Hematopoietic multipotent progenitor cell treated with erythropoietin and hydrocortisone succinate and interleukin-3 and kit ligand, for 17 days (in vitro differentiated cells): Measurements from ENCODE around the gene SYP.
A peak's percentile ranks its signal among the peaks of the same experiment; 100 is the strongest.

ENCODE experiments used
- DNase-seq: peaks from one replicate; pipeline ENCODE4 v3.0.0-alpha.2; 2015; ENCODE audit warnings: low spot score

SYP gene

DNA sequence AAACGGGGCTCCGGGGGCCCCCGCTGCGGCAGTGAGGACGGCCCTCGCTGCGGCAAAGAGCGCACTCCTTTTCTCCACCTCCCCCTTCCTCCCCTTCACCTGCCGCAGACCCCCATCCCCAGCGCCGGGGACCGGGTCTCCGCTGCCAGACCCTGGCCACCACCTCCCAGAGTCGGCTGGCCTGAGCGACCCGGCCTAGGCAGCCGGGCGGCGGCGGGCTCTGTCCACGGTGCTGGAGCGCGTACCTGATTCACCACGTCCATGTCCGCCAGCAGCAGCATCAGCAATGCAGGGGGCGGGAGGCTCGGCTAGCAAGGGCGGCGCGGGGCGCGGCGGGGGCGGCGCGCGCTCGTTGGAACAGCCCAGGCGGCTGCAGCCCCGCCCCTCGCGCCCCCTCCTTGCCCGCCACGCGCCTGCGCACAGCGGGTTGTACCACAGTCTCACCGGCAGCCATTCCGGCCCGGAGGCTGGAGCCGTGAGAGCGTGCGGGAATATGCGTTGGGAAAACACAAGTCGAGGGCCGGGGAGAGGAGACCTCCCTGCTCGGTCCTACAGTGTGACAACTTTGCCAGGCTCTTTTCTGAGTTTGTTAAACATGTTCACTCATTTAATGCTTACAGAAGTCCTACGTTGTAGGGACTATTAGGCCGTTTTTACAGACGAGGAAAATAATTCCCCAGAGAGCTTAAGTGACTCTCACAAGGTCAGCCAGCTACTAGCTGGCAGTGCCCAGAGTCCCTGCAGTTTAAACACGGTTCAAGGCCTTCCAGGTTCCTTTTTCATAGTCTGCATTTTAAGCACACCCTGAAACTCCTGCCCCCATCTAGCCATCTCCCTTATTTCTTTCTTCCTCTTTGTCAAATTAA, at the start of gene SYP:
Gene SYP, minus strand, starts transcription at position 288 of the 866 bp plus-strand sequence. Its CDS starts 7 bp downstream, at position 281.
- peak; percentile 64 for DNase-seq

DNA sequence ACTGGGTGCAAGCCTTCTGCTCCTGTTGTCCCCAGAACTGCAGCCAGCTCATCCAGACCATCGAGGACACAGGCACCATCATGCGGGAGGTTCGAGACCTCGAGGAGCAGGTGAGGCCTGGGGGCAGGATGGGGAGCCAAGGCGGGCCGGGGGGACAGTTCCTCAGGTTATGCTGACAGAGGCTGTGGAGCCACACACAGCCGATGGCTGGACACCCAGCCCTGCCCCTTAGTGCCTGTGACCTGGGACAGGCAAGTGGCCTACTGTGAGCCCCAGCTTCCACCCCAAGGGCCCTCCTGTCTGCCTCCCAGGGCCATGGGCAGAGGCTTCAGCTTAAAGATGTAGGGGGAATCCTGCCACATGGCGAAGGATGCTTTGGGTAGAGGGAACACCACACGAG, 49.6 kb upstream of the SYP start:
- no peak for DNase-seq

- DNase-seq = no peak
These were observed 49.1 kb upstream of the SYP start for GRCh38 chrX:49249071-49249470.

- DNase-seq = no peak
These were observed 48.2 kb upstream of the SYP start for GRCh38 chrX:49247916-49248811.

DNA sequence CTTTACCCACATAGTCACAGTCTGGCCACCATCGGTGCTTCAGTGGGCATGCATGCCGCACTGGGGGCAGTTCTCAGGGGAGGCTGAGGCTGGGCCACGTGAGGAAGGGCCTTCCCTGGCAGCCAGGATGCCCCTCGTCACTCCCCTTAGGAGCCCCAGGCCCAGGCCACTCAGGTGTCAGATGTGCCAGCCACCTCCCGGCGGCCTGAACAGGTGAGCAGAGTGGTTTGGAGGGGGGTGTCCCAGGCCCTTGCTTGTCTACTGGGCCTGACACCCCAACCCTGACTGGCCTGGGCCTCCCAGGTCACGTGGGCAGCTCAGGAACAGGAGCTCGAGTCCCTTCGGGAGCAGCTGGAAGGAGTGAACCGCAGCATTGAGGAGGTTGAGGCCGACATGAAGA, 47.4 kb upstream of the SYP start:
- no peak for DNase-seq

DNA sequence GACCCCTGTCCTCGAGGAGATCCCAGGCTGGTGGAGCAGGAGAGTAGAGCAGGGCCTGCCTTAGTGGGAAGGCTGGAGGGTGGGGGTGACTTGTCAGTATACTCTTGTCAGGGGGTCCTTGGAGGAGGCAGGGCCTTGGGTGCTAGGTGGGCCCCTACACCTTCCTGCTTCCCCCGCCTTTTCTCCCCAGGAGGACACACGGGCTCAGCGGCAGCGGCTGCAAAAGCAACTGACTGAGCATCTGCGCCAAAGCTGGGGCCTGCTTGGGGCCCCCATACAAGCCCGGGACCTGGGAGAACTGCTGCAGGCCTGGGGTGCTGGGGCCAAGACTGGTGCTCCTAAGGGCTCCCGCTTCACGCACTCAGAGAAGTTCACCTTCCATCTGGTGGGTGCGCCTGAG, 46.5 kb upstream of the SYP start:
- DNase-seq = no peak

DNA sequence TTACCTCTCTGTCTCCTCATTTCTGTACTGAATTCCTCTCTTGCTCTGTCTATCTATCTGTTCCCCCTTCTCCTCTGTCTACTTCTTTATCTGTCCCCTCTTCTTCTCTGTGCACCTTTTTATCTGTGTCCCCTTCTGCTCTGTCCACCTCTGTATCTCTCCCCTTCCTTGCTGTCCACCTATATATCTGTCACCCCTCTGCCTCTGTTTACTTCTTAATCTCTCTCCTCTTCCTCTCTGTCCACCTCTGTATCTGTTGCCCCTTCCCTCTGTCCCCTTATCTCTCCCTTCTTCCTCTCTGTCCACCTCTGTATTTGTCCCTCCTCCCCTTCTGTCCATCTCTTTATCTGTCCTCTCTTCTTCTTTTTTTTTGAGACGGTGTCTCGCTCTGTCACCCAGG, 44.2 kb upstream of the SYP start:
- no peak for DNase-seq

DNA sequence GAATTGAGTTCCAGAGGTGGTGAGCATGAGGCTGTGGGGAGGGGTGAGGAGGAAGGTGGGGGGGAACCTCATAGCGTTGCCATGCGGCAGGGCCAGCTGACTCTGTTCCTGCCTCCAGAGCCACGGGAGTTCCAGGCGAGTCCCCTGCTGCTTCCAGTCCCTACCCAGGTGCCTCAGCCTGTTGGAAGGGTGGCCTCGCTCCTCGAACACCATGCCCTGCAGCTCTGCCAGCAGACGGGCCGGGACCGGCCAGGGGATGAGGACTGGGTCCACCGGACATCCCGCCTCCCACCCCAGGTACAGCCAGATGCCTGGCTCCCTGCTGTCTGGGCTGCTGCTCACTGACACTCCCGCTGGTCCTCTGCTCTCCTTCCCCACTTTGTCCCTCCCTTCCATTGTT, 43.2 kb upstream of the SYP start:
- DNase-seq = no peak

DNA sequence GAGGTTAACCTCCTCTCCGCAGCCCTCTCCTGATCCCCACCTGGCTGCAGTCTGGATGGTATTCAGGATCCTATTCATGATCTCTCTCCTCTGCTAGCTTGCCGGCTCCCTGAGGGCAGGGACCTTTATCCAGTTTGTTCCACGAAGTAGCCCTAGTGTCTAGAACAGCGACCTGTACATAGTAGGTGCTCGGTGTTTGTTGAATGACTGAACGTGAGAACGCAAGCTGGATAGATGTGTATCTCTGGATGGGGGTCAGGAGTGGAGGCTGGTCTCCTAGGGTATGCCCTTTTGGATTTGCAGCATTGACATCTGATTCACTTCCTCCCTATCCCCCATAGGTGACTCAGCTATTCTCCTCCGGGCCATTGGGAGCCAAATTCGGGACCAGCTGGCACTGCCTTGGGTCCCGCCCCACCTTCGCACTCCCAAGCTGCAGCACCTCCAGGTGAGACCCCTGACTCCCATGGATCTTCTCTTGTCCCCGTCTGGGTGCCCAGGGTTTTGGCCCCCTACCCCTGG, 42.6 kb upstream of the SYP start:
- no peak for DNase-seq

DNA sequence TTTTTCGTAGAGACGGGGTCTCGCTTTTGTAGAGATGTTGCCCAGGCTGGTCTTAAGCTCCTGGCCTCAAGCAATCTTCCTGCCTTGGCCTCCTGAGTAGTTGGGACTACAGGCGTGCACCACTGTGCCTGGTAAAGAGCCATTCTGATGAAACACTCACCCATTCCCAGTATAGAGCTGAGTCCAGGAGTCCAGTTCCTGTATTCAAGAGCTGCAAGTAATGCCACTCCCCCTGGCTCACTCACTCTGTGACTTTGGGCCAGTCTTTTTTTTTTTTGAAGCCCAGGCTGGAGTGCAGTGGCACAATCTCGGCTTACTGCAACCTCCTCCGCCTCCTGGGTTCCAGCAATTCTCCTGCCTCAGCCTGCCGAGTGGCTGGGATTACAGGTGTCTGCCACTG, 38.7 kb upstream of the SYP start:
- no peak for DNase-seq

- no peak for DNase-seq
These were observed 37.1 kb upstream of the SYP start for GRCh38 chrX:49237060-49237459.

DNA sequence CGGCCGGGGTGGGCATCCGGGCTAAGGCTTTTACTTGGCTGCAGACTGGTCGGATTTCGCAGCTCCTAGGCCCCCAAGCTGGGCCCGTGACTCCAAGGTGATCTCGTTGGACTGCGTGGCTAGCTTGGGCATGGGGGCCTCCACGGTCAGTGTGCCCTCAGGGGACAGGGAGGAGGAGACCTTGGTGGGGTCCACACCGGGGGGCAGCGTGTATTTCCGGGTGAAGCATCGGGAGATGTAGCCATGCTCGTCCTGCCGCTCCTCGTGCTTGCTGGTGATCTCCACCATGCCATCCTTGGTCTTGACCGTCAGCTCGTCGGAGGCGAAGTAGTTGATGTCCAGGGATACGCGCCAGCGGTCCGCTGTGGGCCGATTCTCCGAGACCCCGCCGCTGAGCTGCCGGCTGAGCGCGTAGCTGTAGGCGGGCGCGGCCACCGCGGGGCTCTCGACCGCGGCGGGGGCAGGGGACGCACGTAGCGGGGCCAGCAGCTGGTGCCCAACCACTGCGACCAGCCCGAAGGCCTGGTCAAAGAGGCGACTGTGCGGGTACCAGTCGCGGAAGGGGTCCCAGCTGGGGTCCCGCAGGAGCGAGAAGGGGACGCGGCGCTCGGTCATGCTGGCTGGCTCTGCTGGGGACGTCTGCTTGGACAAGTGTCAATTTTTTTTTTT, 34.0 kb upstream of the SYP start:
- no peak for DNase-seq

GRCh38 chrX:49233176-49233575, 33.2 kb upstream of the SYP start, which contains the start of gene CACNA1F:
CACNA1F (minus strand) TSS chrX:49233340; CDS start chrX:49233309, 31 bp downstream.
- DNase-seq = no peak

DNA sequence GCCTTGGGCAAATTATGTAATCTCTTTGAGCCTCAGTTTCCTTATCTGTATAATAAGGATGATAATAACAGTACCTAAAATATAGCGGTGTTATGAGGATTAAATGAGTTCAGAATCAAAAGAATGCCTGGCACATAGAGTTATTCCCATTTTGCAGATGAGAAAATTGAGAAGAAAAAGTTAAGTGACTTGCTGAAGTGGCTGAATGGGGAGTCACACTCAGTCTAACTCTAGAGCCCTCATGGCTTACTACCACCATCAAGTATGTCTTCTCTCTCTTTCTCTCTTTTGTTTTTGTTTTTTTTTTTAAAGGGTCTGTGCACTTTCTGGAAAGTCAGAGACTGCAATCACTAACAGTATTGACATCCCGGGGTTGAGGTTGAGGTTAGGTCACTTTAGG, 32.5 kb upstream of the SYP start:
- no peak for DNase-seq

DNA sequence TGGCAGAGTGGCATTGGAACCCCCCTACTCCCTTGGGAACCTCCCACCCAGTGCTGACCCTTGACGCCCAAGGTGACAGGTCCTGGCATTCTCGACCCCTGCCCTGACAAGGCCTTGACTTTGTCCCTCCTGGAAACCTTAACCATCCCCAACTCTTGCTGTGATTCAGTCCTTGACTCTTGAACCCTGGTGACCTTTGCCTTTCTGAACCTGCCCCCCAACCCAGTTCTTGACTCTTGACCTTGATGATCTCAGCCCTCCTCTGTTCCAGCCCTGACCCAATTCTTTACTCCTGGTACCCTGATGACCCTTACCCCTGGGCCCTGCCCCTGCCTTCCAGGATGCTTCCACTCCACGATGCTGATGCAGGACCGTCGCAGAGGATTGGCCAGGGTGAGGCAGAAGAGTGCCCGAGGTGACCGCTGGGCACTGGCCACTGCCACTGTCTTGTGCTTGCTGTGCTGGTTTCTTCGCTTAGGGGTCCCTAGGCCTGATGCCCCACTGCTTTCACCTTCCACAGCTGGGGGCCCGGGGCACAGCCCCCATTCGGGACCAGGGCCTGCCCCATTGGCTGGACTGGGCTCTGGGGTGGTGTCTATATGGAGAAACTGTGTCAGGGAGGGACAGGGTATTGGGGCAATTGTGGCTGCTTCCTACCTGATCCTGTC, 31.5 kb upstream of the SYP start:
- no peak for DNase-seq

GRCh38 chrX:49230500-49231232, 30.7 kb upstream of the SYP start:
- peak; percentile 5 for DNase-seq

GRCh38 chrX:49228185-49228584, 28.2 kb upstream of the SYP start:
- no peak for DNase-seq

- no peak for DNase-seq
These were observed 27.7 kb upstream of the SYP start for GRCh38 chrX:49227726-49228125.

GRCh38 chrX:49226946-49227345, 27.0 kb upstream of the SYP start:
- no peak for DNase-seq

GRCh38 chrX:49225858-49226257, 25.9 kb upstream of the SYP start:
- DNase-seq = no peak

DNA sequence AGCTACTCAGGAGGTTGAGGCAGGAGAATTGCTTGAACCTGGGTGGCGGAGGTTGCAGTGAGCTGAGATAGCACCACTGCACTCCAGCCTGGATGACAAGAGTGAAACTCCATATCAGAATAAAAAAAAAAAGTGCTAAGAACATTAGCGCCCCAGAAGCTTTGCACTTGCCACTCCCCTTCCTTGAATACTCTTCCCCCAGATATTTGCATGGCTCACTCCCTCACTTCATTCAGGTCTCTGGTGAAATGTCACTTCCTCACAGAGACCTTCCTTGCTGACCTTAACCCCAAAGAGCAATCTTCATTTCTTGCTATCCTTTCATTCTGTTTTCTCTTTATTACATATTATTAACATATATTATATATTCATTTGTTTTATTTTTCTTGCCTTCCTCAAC, 21.9 kb upstream of the SYP start:
- DNase-seq = no peak
